ENCODE data around the gene SARDH. TPM values are rescaled to one million over a fixed set of nuclear protein-coding genes. Genes with fewer than 3 reads are reported as not detected.

Gene SARDH
- total RNA-seq, 1 donor from 2014 or later, result 0.63 TPM

DNA sequence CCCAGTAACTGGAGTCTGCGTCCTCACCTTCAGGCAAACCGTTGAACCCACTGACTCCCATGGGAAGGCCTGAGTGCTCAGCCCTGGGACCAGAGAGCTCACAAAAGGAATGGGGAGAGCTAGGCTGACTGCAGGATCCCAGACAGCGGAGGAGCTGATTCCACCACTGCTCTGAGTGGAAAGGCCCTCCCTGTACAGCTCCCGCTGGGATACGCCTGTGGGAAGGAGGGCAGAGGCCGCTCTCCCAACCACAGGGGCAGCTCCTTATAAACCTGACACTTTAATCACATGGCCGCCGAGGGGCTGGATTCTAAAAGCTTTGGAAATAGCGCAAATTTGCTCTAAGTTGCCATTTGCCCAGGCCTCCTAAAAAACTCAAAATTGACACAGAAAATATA, 64.9 kb downstream of the SARDH start:
- Histone ChIP-seq H3K4me1 (no peaks in the 10 kb centered on the region), H3K27me3 (ENCODE audit: low read depth) (peaks cover 49% of the 10 kb centered on the region), H3K36me3 (no peaks in the 10 kb centered on the region), H3K4me3 (no peak overlapping the region), H3K9me3 (replicated peaks) (peaks cover 3% of the 10 kb centered on the region), H3K27ac (replicated peaks) (no peak overlapping the region)
- DNase-seq, result no peak
- intact Hi-C loops (cut with micrococcal nuclease), result no loop called here
- TF ChIP-seq, protein P1, sequence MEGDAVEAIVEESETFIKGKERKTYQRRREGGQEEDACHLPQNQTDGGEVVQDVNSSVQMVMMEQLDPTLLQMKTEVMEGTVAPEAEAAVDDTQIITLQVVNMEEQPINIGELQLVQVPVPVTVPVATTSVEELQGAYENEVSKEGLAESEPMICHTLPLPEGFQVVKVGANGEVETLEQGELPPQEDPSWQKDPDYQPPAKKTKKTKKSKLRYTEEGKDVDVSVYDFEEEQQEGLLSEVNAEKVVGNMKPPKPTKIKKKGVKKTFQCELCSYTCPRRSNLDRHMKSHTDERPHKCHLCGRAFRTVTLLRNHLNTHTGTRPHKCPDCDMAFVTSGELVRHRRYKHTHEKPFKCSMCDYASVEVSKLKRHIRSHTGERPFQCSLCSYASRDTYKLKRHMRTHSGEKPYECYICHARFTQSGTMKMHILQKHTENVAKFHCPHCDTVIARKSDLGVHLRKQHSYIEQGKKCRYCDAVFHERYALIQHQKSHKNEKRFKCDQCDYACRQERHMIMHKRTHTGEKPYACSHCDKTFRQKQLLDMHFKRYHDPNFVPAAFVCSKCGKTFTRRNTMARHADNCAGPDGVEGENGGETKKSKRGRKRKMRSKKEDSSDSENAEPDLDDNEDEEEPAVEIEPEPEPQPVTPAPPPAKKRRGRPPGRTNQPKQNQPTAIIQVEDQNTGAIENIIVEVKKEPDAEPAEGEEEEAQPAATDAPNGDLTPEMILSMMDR (IDR thresholded peaks at IDR 0.05; ENCODE audit: borderline replicate concordance), result no peak

DNA sequence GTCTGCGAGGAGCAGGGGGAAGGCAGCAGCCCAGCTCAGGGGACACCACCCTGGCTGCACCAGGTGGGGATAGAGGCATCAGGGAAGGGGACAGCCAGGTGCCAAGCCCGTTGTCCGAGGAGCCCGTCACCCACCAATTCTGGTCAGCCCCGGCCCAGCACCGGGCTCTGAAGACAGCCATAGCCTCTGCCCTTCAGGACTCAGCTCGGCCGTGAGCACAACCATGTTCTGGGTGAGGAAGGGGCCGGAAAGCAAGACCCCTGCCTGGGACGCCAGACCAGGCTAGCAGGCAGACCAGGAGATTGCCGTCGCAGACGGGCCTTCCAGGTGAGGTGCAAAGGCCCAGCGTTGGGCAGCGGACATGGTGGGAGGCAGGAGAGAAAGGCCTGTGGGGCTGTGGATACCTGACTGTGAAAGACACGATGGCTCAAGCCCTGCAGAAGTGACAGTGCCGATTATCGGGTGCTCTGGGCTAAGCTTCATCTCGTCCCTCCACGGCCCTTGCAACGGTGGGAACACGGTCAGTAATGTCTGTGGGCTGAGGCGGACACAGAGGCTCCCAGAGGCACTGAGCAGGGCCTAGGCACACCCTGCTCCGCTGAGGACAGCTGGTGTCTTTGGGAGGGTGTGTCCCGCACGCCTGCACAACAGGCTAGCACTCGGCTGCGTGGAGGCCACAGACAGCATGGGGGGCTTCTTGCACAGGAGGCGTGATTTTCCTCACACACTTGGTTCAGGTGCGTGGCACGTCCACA, 65.5 kb downstream of the SARDH start:
- Histone ChIP-seq H3K4me3 (no peak overlapping the region), H3K27ac (replicated peaks) (no peak overlapping the region), H3K36me3 (no peaks in the 10 kb centered on the region), H3K27me3 (ENCODE audit: low read depth) (peaks cover 52% of the 10 kb centered on the region), H3K9me3 (replicated peaks) (peaks cover 3% of the 10 kb centered on the region), H3K4me1 (no peaks in the 10 kb centered on the region)
- intact Hi-C loops (cut with micrococcal nuclease), result no loop called here
- TF ChIP-seq, protein P1 (IDR thresholded peaks at IDR 0.05; ENCODE audit: borderline replicate concordance), result no peak
- no peak for DNase-seq

DNA sequence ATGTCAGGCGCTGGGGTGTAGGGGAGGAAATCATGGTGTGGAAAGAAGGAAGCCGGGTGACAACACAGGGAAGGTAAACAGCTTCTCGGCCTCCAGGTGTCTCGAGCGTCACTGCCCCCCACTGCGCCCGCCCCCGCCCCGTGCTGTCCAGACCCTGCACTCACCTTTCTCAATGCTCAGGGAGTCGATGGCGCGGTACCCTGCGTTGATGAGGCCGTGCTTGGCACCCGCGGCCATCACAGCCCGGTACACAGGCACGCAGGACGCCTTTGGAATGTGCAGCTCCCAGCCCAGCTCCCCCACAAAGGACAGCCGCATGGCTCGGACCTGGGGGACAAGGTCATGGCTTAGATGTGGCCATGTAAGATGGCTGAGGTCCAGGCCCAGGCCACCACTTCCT, 66.8 kb downstream of the SARDH start:
- Histone ChIP-seq H3K9me3 (replicated peaks) (peaks cover 3% of the 10 kb centered on the region), H3K27me3 (ENCODE audit: low read depth) (peaks cover 63% of the 10 kb centered on the region), H3K4me1 (peaks cover 5% of the 10 kb centered on the region), H3K27ac (replicated peaks) (no peak overlapping the region), H3K36me3 (no peaks in the 10 kb centered on the region), H3K4me3 (no peak overlapping the region)
- DNase-seq, result no peak
- intact Hi-C loops (cut with micrococcal nuclease), result no loop called here
- TF ChIP-seq, protein P1 (IDR thresholded peaks at IDR 0.05; ENCODE audit: borderline replicate concordance), result no peak

DNA sequence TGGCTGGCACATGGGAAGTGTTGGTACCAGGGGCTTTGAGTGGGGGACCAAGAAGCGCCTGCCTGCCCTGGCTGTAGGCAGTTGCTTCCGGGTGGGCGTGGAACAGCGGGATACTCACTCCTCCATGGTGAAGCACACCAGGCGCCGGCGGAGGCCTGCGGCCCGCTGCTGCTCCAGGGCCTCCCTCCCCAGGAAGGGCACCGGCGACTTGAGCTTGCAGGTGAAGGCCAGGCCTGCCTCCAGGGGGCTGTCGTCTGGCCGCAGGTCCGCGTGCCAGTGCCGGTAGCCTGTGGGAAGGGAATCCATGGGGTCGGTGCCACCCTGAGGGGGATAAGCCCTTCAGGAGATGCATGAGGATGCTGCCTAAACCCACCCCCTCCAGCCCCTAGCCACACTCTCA, 67.7 kb downstream of the SARDH start:
- H3K9me3 ChIP-seq (replicated peaks), result peaks cover 3% of the 10 kb centered on the region
- DNase-seq, result no peak
- no peaks in the 10 kb centered on the region for H3K36me3 ChIP-seq
- H3K27me3 ChIP-seq (ENCODE audit: low read depth), result peaks cover 63% of the 10 kb centered on the region
- no peak overlapping the region for H3K27ac ChIP-seq (replicated peaks)
- TF ChIP-seq, protein P1 (IDR thresholded peaks at IDR 0.05; ENCODE audit: borderline replicate concordance), result no peak
- no peak overlapping the region for H3K4me3 ChIP-seq
- H3K4me1 ChIP-seq, result peaks cover 5% of the 10 kb centered on the region
- intact Hi-C loops (cut with micrococcal nuclease), result no loop called here

DNA sequence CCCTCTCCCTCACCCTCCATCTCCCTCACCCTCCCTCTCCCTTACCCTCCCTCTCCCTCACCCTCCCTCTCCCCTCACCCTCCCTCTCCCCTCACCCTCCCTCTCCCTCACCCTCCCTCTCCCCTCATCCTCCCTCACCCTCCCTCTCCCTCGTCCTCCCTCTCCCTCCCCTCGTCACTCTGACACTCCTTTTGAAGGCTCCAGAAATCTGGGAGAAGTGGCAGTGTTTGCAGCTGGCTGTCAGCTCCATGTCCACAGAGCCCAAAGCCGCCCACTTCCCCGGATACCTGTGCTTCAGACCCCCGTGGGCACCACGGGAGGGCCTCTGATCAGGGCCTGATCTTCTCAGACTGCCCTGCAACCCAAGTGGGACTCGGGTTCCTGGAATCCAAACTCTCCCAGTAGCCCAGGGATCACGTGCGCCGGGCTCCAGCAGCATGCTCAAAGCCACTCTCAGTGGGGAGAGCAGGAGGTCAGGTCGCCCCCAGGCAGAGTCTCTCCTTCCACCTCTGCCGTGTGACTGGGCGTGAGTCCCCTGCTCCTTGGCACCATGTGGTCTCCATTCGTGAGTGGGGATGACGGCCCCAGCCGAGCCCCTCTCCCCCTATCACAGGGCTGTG, 68.9 kb downstream of the SARDH start:
- H3K27me3 ChIP-seq (ENCODE audit: low read depth), result peaks cover 71% of the 10 kb centered on the region
- H3K27ac ChIP-seq (replicated peaks), result no peak overlapping the region
- TF ChIP-seq, protein P1 (IDR thresholded peaks at IDR 0.05; ENCODE audit: borderline replicate concordance), result no peak
- H3K36me3 ChIP-seq, result no peaks in the 10 kb centered on the region
- H3K4me3 ChIP-seq, result no peak overlapping the region
- no peak for DNase-seq
- peaks cover 3% of the 10 kb centered on the region for H3K9me3 ChIP-seq (replicated peaks)
- peaks cover 5% of the 10 kb centered on the region for H3K4me1 ChIP-seq
- intact Hi-C loops (cut with micrococcal nuclease), result no loop called here
